Lower leg skin (tissue), 3 donors: Measurements from ENCODE around the gene RAP2B.

ENCODE experiments used
- CTCF ChIP-seq, 3 donors: fragments of 450-650 bp; IDR thresholded peaks; one replicate each; pipeline ENCODE4 v1.5.1; 2016; ENCODE audit warnings: antibody characterized with exemption in 3 of 3, mild to moderate bottlenecking in 3 of 3, moderate library complexity in 2 of 3
- POLR2A ChIP-seq, 2 donors: fragments of 450-650 bp; IDR thresholded peaks; one replicate each; pipeline ENCODE4 v1.6.1; 2016 to 2017; ENCODE audit warnings: antibody characterized with exemption in 2 of 2, mild to moderate bottlenecking in 1 of 2, moderate library complexity in 1 of 2

GRCh38 chr3:153142961-153143360 lies 19.1 kb upstream of the RAP2B start:
- no peak for TF ChIP-seq POLR2A (IDR thresholded peaks at IDR 0.05)
- no peak for TF ChIP-seq CTCF (IDR thresholded peaks at IDR 0.05)
